ENCODE results near the gene JAKMIP3.

GRCh38 chr10:132066812-132067211 is 1.1 kb downstream of the JAKMIP3 start:
- TF ChIP-seq CTCF (conservative IDR thresholded peaks at IDR 0.05) (no peak), EZH2 (IDR thresholded peaks at IDR 0.05; ENCODE audit: low read depth) (no peak)
